ENCODE data around the gene UAP1L1. TPM values are rescaled to one million over a fixed set of nuclear protein-coding genes. Genes with fewer than 3 reads are reported as not detected.
A peak's percentile ranks its signal among the peaks of the same experiment; 100 is the strongest.

UAP1L1 gene
- total and polyA plus RNA-seq, 2 of the 4 experiments (the other 2 are of a cell fraction) = 2.3 to 9.8 TPM

GRCh38 chr9:137052998-137053943, 24.0 kb upstream of the UAP1L1 start:
- Histone ChIP-seq H3K14ac (replicated peaks; ENCODE audit: low read depth, low read length) (no peak overlapping the region), H2AK5ac (ENCODE audit: low read depth, low read length) (no peak overlapping the region), H3K4me2 (ENCODE audit: low read depth, low read length) (no peak overlapping the region), H3K36me3 (ENCODE audit: control insufficient read depth, insufficient read depth, low read length) (no peaks in the 10 kb centered on the region), H3K4me1 (ENCODE audit: control insufficient read depth, insufficient read depth, low read length) (peaks cover 3% of the 10 kb centered on the region; the same call in 1 of the 2 replicates), H3K79me1 (ENCODE audit: low read depth in 1 of 2, low read length in 2 of 2) (no peaks in the 10 kb centered on the region), H3K9ac (ENCODE audit: low read depth, low read length) (no peak overlapping the region), H3K56ac (ENCODE audit: extremely low read depth, insufficient read depth, low read length) (no peak overlapping the region), H3K27ac (ENCODE audit: insufficient read depth, low read length) (no peak overlapping the region), H3K18ac (ENCODE audit: low read depth, low read length) (no peak overlapping the region), H2BK15ac (ENCODE audit: low read depth, low read length) (no peak overlapping the region), H4K8ac (ENCODE audit: low read depth in 2 of 2, low read length in 2 of 2) (no peak overlapping the region), H2BK120ac (ENCODE audit: low read depth, low read length) (no peak overlapping the region), H3K9me3 (ENCODE audit: control insufficient read depth, insufficient read depth, low read length) (no peaks in the 10 kb centered on the region), H3K4ac (ENCODE audit: low read depth, low read length) (no peak overlapping the region), H4K91ac (ENCODE audit: insufficient read depth, low read depth, low read length) (no peak overlapping the region), H2AK9ac (replicated peaks; ENCODE audit: low read depth, low read length, poor library complexity) (no peak overlapping the region), H3K9me1 (ENCODE audit: insufficient read depth, low read length) (no peaks in the 10 kb centered on the region), H4K20me1 (ENCODE audit: insufficient read depth, low read length) (no peaks in the 10 kb centered on the region; the same call in 1 of the 2 replicates), H3K4me3 (ENCODE audit: insufficient read depth, low read depth, low read length) (no peak overlapping the region), H2AFZ (replicated peaks; ENCODE audit: low read length, poor library complexity) (peak overlapping the region; percentile 67), H4K5ac (ENCODE audit: low read depth, low read length) (no peak overlapping the region), H2BK20ac (ENCODE audit: low read depth, low read length) (no peak overlapping the region), H3K23ac (ENCODE audit: low read depth, low read length) (no peak overlapping the region), H3K27me3 (ENCODE audit: control insufficient read depth, insufficient read depth, low read length) (peaks cover 70% of the 10 kb centered on the region), H2BK5ac (ENCODE audit: low read depth, low read length, poor library complexity, severe bottlenecking) (no peak overlapping the region)
- ChIA-PET CTCF (no interaction called here), POLR2A (ENCODE audit: unreplicated experiment) (no interaction called here)
- intact Hi-C loops (cut with micrococcal nuclease) (no loop called here), in situ Hi-C loops (cut with MboI; ENCODE audit: low sequenced_read_pairs) (no loop called here), dilution Hi-C loops (cut with HindIII; ENCODE audit: low sequenced_read_pairs, unreplicated experiment) (no loop called here)
- TF ChIP-seq RCOR1 (IDR thresholded peaks at IDR 0.05; ENCODE audit: insufficient replicate concordance, low read length) (no peak), MAZ (IDR thresholded peaks at IDR 0.05; ENCODE audit: borderline replicate concordance, low read depth, low read length) (no peak), RAD21 (IDR thresholded peaks at IDR 0.05; ENCODE audit: low read length) (no peak), POLR2A (IDR thresholded peaks at IDR 0.05; ENCODE audit: low read depth, low read length) (no peak), FOS (IDR thresholded peaks at IDR 0.05; ENCODE audit: low read depth, low read length) (no peak), BHLHE40 (IDR thresholded peaks at IDR 0.05; ENCODE audit: low read depth, low read length) (no peak), NFE2L2 (IDR thresholded peaks at IDR 0.05; ENCODE audit: low read depth, low read length) (no peak), SMC3 (IDR thresholded peaks at IDR 0.05; ENCODE audit: low read depth, low read length) (no peak), CEBPB (IDR thresholded peaks at IDR 0.05; ENCODE audit: low read depth, low read length) (no peak), RFX5 (IDR thresholded peaks at IDR 0.05; ENCODE audit: low read depth, low read length) (no peak)
- TF ChIP-seq, protein P1, sequence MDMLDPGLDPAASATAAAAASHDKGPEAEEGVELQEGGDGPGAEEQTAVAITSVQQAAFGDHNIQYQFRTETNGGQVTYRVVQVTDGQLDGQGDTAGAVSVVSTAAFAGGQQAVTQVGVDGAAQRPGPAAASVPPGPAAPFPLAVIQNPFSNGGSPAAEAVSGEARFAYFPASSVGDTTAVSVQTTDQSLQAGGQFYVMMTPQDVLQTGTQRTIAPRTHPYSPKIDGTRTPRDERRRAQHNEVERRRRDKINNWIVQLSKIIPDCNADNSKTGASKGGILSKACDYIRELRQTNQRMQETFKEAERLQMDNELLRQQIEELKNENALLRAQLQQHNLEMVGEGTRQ (IDR thresholded peaks at IDR 0.05; ENCODE audit: low read depth, low read length) = no peak
- TF ChIP-seq, protein P2, sequence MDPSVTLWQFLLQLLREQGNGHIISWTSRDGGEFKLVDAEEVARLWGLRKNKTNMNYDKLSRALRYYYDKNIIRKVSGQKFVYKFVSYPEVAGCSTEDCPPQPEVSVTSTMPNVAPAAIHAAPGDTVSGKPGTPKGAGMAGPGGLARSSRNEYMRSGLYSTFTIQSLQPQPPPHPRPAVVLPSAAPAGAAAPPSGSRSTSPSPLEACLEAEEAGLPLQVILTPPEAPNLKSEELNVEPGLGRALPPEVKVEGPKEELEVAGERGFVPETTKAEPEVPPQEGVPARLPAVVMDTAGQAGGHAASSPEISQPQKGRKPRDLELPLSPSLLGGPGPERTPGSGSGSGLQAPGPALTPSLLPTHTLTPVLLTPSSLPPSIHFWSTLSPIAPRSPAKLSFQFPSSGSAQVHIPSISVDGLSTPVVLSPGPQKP (IDR thresholded peaks at IDR 0.05; ENCODE audit: borderline replicate concordance, low read depth, low read length) = no peak
- no peak for DNase-seq
- BruUV-seq (replicated peaks) = no TSS peak
- no peak for ATAC-seq (ENCODE audit: low read depth)
- 32% methylated on average over 26 of the region's 71 CpGs; no CpG with 5 or more reads in 1 of the 2 experiments for WGBS, 2 experiments (ENCODE audit: extremely low coverage in 2 of 2, insufficient read length in 1 of 2)
